ENCODE data around the gene ME1.

- no peak for TF ChIP-seq EZH2phosphoT487 (IDR thresholded peaks at IDR 0.05; ENCODE audit: low read depth, severe bottlenecking, unreplicated experiment)
- TF ChIP-seq CTCF (IDR thresholded peaks at IDR 0.05; ENCODE audit: poor library complexity) = no peak
Measured at GRCh38 chr6:83466328-83466727, 35.5 kb upstream of the ME1 start.
